A549 (cell line): Measurements from ENCODE around the gene ZNF670. TPM values are rescaled to one million over a fixed set of nuclear protein-coding genes. Genes with fewer than 3 reads are reported as not detected.

Source experiments
- ATAC-seq, 2 experiments: fragments of 200-7000 bp in 1 of 2; fragments of >200 bp in 1 of 2; cut with Nextera tagmentation in 1 of 2; cut with Tn5 transposase in 1 of 2; 3 replicates each; pipeline versions ENCODE4 v1.8.0 to v1.9.1; 2018 to 2020; ENCODE audit warnings: mild to moderate bottlenecking in 1 of 2, moderate library complexity in 1 of 2
- CTCF ChIA-PET: fragments of 300-600 bp; sonication (Branson Sonifier 250); formaldehyde crosslinking; extraction: SDS; loops from one replicate; lab custom pipeline; 2021; ENCODE audit warnings: antibody characterized with exemption, inconsistent platforms; lab: Yijun Ruan, JAX
- POLR2A ChIA-PET: fragments of 350-600 bp; formaldehyde crosslinking; extraction: SDS; loops from one replicate; lab custom pipeline; 2021; ENCODE audit warnings: antibody characterized with exemption, inconsistent platforms; lab: Yijun Ruan, JAX
- DNase-seq, 2 experiments: peaks; one replicate each; pipeline versions ENCODE4 v3.0.0 to v3.0.0-alpha.2; 2011 to 2016; ENCODE audit warnings: low read depth in 1 of 2, low spot score in 1 of 2
- FAIRE-seq: peaks from 2 replicates; lab custom pipeline; 2011; peaks lifted over from hg19 to GRCh38; lab: Jason Lieb, UNC
- H3K27ac ChIP-seq, 2 experiments: fragments of >200 bp; sonication (Bioruptor Twin); formaldehyde crosslinking; 3 replicates each; pipeline ENCODE4 v1.5.1; 2016 to 2017
- H3K4me1 ChIP-seq: fragments of >200 bp; sonication (Bioruptor Twin); formaldehyde crosslinking; 3 replicates; pipeline ENCODE4 v1.6.1; 2016
- H3K4me2 ChIP-seq: fragments of >200 bp; sonication (Bioruptor Twin); formaldehyde crosslinking; 3 replicates; pipeline ENCODE4 v1.6.1; 2016
- H3K4me3 ChIP-seq: fragments of >200 bp; sonication (Bioruptor Twin); formaldehyde crosslinking; 3 replicates; pipeline ENCODE4 v1.5.1; 2016
- H3K9me3 ChIP-seq: fragments of >200 bp; sonication (Bioruptor Twin); formaldehyde crosslinking; 3 replicates; pipeline ENCODE4 v1.6.1; 2016
- CEBPB ChIP-seq, 2 experiments: fragments of >200 bp in 1 of 2; sonication (Bioruptor Twin) in 1 of 2; formaldehyde crosslinking in 1 of 2; IDR thresholded peaks; 2 replicates each; pipeline ENCODE4 v1.6.1; 2012 to 2016
- FOSB ChIP-seq: fragments of 250-450 bp; sonication (Bioruptor Pico); IDR thresholded peaks from 2 replicates; pipeline ENCODE4 v1.5.0; 2020; ENCODE audit warnings: mild to moderate bottlenecking, moderate library complexity
- GATA3 ChIP-seq: IDR thresholded peaks from 2 replicates; pipeline ENCODE4 v1.6.1; 2012; ENCODE audit warnings: borderline replicate concordance
- HES2 ChIP-seq: fragments of >200 bp; sonication (Bioruptor Twin); formaldehyde crosslinking; IDR thresholded peaks from 2 replicates; pipeline ENCODE4 v1.6.1; 2016
- HOXA7 ChIP-seq: fragments of 250-450 bp; sonication (Bioruptor Pico); IDR thresholded peaks from 2 replicates; pipeline ENCODE4 v1.5.0; 2020; ENCODE audit warnings: mild to moderate bottlenecking, moderate library complexity
- HOXB13 ChIP-seq: fragments of 250-450 bp; sonication (Bioruptor Pico); IDR thresholded peaks from 2 replicates; pipeline ENCODE4 v1.5.0; 2020; ENCODE audit warnings: low read depth, mild to moderate bottlenecking, moderate library complexity
- NFE2L2 ChIP-seq: fragments of 150-350 bp; conservative IDR thresholded peaks from 2 replicates; pipeline ENCODE4 v1.6.1; 2014; ENCODE audit warnings: low read length
- PBX3 ChIP-seq: IDR thresholded peaks from 2 replicates; pipeline ENCODE4 v1.6.1; 2012
- PHF8 ChIP-seq: fragments of 200-600 bp; sonication (generic); IDR thresholded peaks from 2 replicates; pipeline ENCODE4 v1.6.1; 2016; ENCODE audit warnings: low read depth, mild to moderate bottlenecking, antibody characterized with exemption, moderate library complexity, borderline replicate concordance
- POLR2A ChIP-seq: IDR thresholded peaks from 2 replicates; pipeline ENCODE4 v1.6.1; 2012; ENCODE audit warnings: mild to moderate bottlenecking, low read length
- POLR2AphosphoS2 ChIP-seq: conservative IDR thresholded peaks from 2 replicates; pipeline ENCODE4 v1.6.1; 2012; ENCODE audit warnings: low read length, improper control_type of control experiment, inconsistent platforms
- RAD21 ChIP-seq, 2 experiments: fragments of >200 bp in 1 of 2; sonication (Bioruptor Twin) in 1 of 2; formaldehyde crosslinking in 1 of 2; IDR thresholded peaks in 1 of 2; conservative IDR thresholded peaks in 1 of 2; 2 replicates in 1 of 2; 3 replicates in 1 of 2; pipeline ENCODE4 v1.6.1; 2012 to 2018; ENCODE audit warnings: inconsistent platforms in 1 of 2
- RFX5 ChIP-seq: fragments of 450-650 bp; IDR thresholded peaks from 2 replicates; pipeline ENCODE4 v1.7.1; 2014; ENCODE audit warnings: antibody characterized with exemption, mild to moderate bottlenecking, moderate library complexity
- ZC3H11A ChIP-seq: fragments of 450-650 bp; IDR thresholded peaks from 2 replicates; pipeline ENCODE4 v1.6.1; 2014; ENCODE audit warnings: antibody characterized with exemption, mild to moderate bottlenecking
- ZSCAN20 ChIP-seq: fragments of 250-450 bp; sonication (Bioruptor Pico); IDR thresholded peaks from 2 replicates; pipeline ENCODE4 v1.8.0; 2022; ENCODE audit warnings: mild to moderate bottlenecking, moderate library complexity
- WGBS: methylation state at CpG from one replicate; pipeline ENCODE4 v1.1.6; 2017; ENCODE audit errors: missing lambda C conversion rate; 5-methylcytosine and 5-hydroxymethylcytosine counted together
- polyA plus RNA-seq, 4 experiments: library from polyadenylated mRNA; depleted of rRNA in 3 of 4; stranded (reverse); fragments of >200 nt; fragmentation: RNase III in 1 of 4; extraction: RNeasy Plus Mini Kit Qiagen cat#74134 plus additional on column Dnase treatment in 1 of 4; gene quantifications; 2 replicates in 3 of 4; 3 replicates in 1 of 4; pipeline ENCODE4 v1.2.3, GENCODE V29; 2011 to 2017
- TF ChIP-seq, protein P1 (sequence below): IDR thresholded peaks from 2 replicates; pipeline ENCODE4 v1.6.1; 2012
- TF ChIP-seq, protein P2 (sequence below): IDR thresholded peaks from 2 replicates; pipeline ENCODE4 v1.6.1; 2012; ENCODE audit warnings: low read depth, borderline replicate concordance

Gene ZNF670
- polyA plus RNA-seq, 2 of the 4 experiments (the other 2 are of a cell fraction) = 2.9 to 4.3 TPM

- H3K9me3 ChIP-seq = peaks cover 48% of the 10 kb centered on the region
- ChIA-PET POLR2A (no interaction called here), CTCF (no interaction called here)
- FAIRE-seq (no peak), ATAC-seq (no peak)
- no peak overlapping the region for H3K4me2 ChIP-seq
- H3K4me3 ChIP-seq = no peak overlapping the region
- no peak overlapping the region for H3K27ac ChIP-seq
- H3K4me1 ChIP-seq = no peaks in the 10 kb centered on the region
- TF ChIP-seq HES2 = no peak
- TF ChIP-seq, all 56 proteins: peak for 0
- WGBS = 70% methylated on average over 2 of the region's 5 CpGs
- no peak for DNase-seq
Measured at GRCh38 chr1:247113733-247114271, 35.2 kb upstream of the ZNF670 start.

DNA sequence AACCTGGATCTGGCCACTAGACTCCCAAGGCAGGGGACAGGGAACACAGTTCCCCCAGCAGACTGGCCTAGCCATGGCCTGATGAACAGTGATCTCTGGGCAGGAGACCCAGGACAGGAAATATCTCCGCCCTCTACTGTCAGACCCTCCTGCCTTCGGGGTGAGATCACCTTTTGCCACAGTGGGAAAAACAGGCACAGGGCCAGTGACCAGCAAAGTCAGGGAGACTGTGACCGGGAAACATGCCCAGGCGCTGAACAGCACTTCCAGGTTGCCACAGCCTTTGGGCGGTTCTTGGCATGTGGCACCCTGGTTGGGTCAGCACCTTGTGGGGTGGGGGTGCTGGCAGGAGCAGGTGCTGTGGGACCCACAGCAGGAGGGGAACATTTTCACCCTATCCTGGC is 34.5 kb upstream of the ZNF670 start:
- H3K4me1 ChIP-seq = no peaks in the 10 kb centered on the region
- ChIA-PET CTCF (no interaction called here), POLR2A (no interaction called here)
- TF ChIP-seq RFX5 = no peak
- TF ChIP-seq GATA3 = no peak
- TF ChIP-seq CEBPB (IDR thresholded peaks at IDR 0.05) = no peak
- TF ChIP-seq ZC3H11A = no peak
- TF ChIP-seq POLR2AphosphoS2 = no peak
- no peak for TF ChIP-seq NFE2L2
- TF ChIP-seq HOXA7 (CRISPR knock-in tag) = no peak
- no peak for TF ChIP-seq PBX3
- no peak for TF ChIP-seq PHF8
- TF ChIP-seq HOXB13 (CRISPR knock-in tag) = no peak
- H3K9me3 ChIP-seq = peaks cover 49% of the 10 kb centered on the region
- no peak overlapping the region for H3K4me2 ChIP-seq
- ATAC-seq (peak in 1 of 2 experiments; percentile 14; a peak in 1 of 6 replicates), FAIRE-seq (no peak), DNase-seq (no peak)
- H3K4me3 ChIP-seq = no peak overlapping the region
- WGBS = 77% methylated on average over 5 of the region's 5 CpGs
- no peak overlapping the region for H3K27ac ChIP-seq

- H3K4me1 ChIP-seq = no peaks in the 10 kb centered on the region
- no peak for TF ChIP-seq FOSB (CRISPR knock-in tag)
- no peak overlapping the region for H3K4me2 ChIP-seq
- DNase-seq (no peak), FAIRE-seq (no peak), ATAC-seq (no peak; a peak in 1 of 6 replicates)
- 88% methylated on average over 9 of the region's 9 CpGs for WGBS
- ChIA-PET CTCF (no interaction called here), POLR2A (interaction anchor here (1.3 kb wide), 1 partner anchor 34 kb away, joined by 5 read pairs; the partner anchor contains the start of gene ZNF670)
- H3K9me3 ChIP-seq = peaks cover 53% of the 10 kb centered on the region
- no peak overlapping the region; the same call in 2 of the 3 replicates for H3K4me3 ChIP-seq
- H3K27ac ChIP-seq = no peak overlapping the region
Measured at GRCh38 chr1:247112479-247112781, 33.8 kb upstream of the ZNF670 start.

- no peak for TF ChIP-seq RAD21 (conservative IDR thresholded peaks at IDR 0.05 in 1 of 2, IDR thresholded peaks at IDR 0.05 in 1 of 2)
- TF ChIP-seq ZSCAN20 (CRISPR knock-in tag) = no peak
- TF ChIP-seq HES2 = no peak
- TF ChIP-seq, protein P1, sequence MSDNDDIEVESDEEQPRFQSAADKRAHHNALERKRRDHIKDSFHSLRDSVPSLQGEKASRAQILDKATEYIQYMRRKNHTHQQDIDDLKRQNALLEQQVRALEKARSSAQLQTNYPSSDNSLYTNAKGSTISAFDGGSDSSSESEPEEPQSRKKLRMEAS = peak; percentile 80
- TF ChIP-seq PHF8 = peak; percentile 46; the same call in 1 of the 2 replicates
- TF ChIP-seq, protein P2, sequence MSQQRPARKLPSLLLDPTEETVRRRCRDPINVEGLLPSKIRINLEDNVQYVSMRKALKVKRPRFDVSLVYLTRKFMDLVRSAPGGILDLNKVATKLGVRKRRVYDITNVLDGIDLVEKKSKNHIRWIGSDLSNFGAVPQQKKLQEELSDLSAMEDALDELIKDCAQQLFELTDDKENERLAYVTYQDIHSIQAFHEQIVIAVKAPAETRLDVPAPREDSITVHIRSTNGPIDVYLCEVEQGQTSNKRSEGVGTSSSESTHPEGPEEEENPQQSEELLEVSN = peak; percentile 81; the same call in 1 of the 2 replicates
- 0 out of 2 replicates have a peak, but pooled peaks have one; percentile 5 for TF ChIP-seq POLR2A
- Histone ChIP-seq H3K27ac (peak overlapping the region; percentile 74 to 88), H3K9me3 (peaks cover 58% of the 10 kb centered on the region), H3K4me3 (peak overlapping the region; percentile 62), H3K4me1 (no peaks in the 10 kb centered on the region), H3K4me2 (peak overlapping the region; percentile 96)
- ChIA-PET POLR2A (interaction anchor here (1.3 kb wide), 1 partner anchor 34 kb away, joined by 5 read pairs; the partner anchor contains the start of gene ZNF670), CTCF (interaction anchor here (0.6 kb wide), 1 partner anchor 141 kb away, joined by 3 read pairs; no protein-coding TSS in a partner anchor)
- FAIRE-seq (no peak), ATAC-seq (peak; percentile 90 to 91), DNase-seq (peak; percentile 27 to 42)
- 53% methylated on average over 23 of the region's 78 CpGs for WGBS
Measured at GRCh38 chr1:247111700-247112478, 33.3 kb upstream of the ZNF670 start.
